WTC11 (cell line): ENCODE data around the gene FOXL2. TPM values are rescaled to one million over a fixed set of nuclear protein-coding genes. Genes with fewer than 3 reads are reported as not detected.
A peak's percentile ranks its signal among the peaks of the same experiment; 100 is the strongest.

Source experiments
- AR ChIP-seq: fragments of 250-450 bp; sonication (Bioruptor Pico); IDR thresholded peaks from 2 replicates; pipeline ENCODE4 v1.9.0; 2021; ENCODE audit warnings: mild to moderate bottlenecking
- E2F4 ChIP-seq: sonication (generic); formaldehyde crosslinking; IDR thresholded peaks from 2 replicates; pipeline ENCODE4 v1.8.1; 2022; ENCODE audit warnings: low read depth, mild to moderate bottlenecking, moderate library complexity, missing genetic modification reagents, borderline replicate concordance
- IRF2 ChIP-seq: sonication (generic); formaldehyde crosslinking; IDR thresholded peaks from 2 replicates; pipeline ENCODE4 v1.8.0; 2022; ENCODE audit warnings: low read depth, missing genetic modification reagents, borderline replicate concordance
- JAZF1 ChIP-seq: fragments of 250-450 bp; sonication (Bioruptor Pico); IDR thresholded peaks from 2 replicates; pipeline ENCODE4 v1.9.0; 2021; ENCODE audit warnings: moderate library complexity, mild to moderate bottlenecking, inconsistent platforms
- JUN ChIP-seq: sonication (generic); formaldehyde crosslinking; IDR thresholded peaks from 2 replicates; pipeline ENCODE4 v1.8.0; 2023; ENCODE audit warnings: mild to moderate bottlenecking, missing genetic modification reagents
- SMAD4 ChIP-seq: sonication (generic); formaldehyde crosslinking; IDR thresholded peaks from 2 replicates; pipeline ENCODE4 v1.8.0; 2022; ENCODE audit warnings: mild to moderate bottlenecking, missing genetic modification reagents
- SOX15 ChIP-seq: fragments of 250-450 bp; sonication (Bioruptor Pico); IDR thresholded peaks from 2 replicates; pipeline ENCODE4 v1.9.0; 2021; ENCODE audit warnings: mild to moderate bottlenecking
- USF2 ChIP-seq: sonication (generic); formaldehyde crosslinking; IDR thresholded peaks from 2 replicates; pipeline ENCODE4 v1.8.1; 2023; ENCODE audit warnings: mild to moderate bottlenecking, missing genetic modification reagents, moderate library complexity
- ZNF121 ChIP-seq: sonication (generic); formaldehyde crosslinking; IDR thresholded peaks from 2 replicates; pipeline ENCODE4 v1.8.0; 2023; ENCODE audit warnings: missing genetic modification reagents
- ZNF671 ChIP-seq: fragments of 250-450 bp; sonication (Bioruptor Pico); IDR thresholded peaks from 2 replicates; pipeline ENCODE4 v1.8.0; 2021; ENCODE audit warnings: mild to moderate bottlenecking
- total RNA-seq: library from RNA; stranded (reverse); gene quantifications from 3 replicates; pipeline ENCODE4 v1.2.3, GENCODE V29; 2021
- TF ChIP-seq, protein P1 (sequence below): sonication (generic); formaldehyde crosslinking; IDR thresholded peaks from 2 replicates; pipeline ENCODE4 v1.8.0; 2023; ENCODE audit warnings: missing genetic modification reagents
- TF ChIP-seq, protein P2 (sequence below): sonication (generic); formaldehyde crosslinking; IDR thresholded peaks from 2 replicates; pipeline ENCODE4 v1.8.1; 2022; ENCODE audit warnings: mild to moderate bottlenecking, moderate library complexity, missing genetic modification reagents
- TF ChIP-seq, protein P3 (sequence below): sonication (generic); formaldehyde crosslinking; IDR thresholded peaks from 2 replicates; pipeline ENCODE4 v1.8.1; 2023; ENCODE audit warnings: mild to moderate bottlenecking, missing genetic modification reagents, borderline replicate concordance
- TF ChIP-seq, protein P4 (sequence below): sonication (generic); formaldehyde crosslinking; IDR thresholded peaks from 2 replicates; pipeline ENCODE4 v1.8.1; 2022; ENCODE audit warnings: low read depth, missing genetic modification reagents, borderline replicate concordance
- TF ChIP-seq, protein P5 (sequence below): sonication (generic); formaldehyde crosslinking; IDR thresholded peaks from 2 replicates; pipeline ENCODE4 v1.8.0; 2022; ENCODE audit warnings: missing genetic modification reagents
- TF ChIP-seq, protein P6 (sequence below): fragments of 250-450 bp; sonication (Bioruptor Pico); IDR thresholded peaks from 2 replicates; pipeline ENCODE4 v1.8.0; 2021; ENCODE audit warnings: mild to moderate bottlenecking
- TF ChIP-seq, protein P7 (sequence below): sonication (generic); formaldehyde crosslinking; IDR thresholded peaks from 2 replicates; pipeline ENCODE4 v1.8.0; 2022; ENCODE audit warnings: mild to moderate bottlenecking, missing genetic modification reagents

Gene FOXL2
- total RNA-seq, 1 experiment from 2014 or later, result 1.4 TPM

- TF ChIP-seq, protein P1, sequence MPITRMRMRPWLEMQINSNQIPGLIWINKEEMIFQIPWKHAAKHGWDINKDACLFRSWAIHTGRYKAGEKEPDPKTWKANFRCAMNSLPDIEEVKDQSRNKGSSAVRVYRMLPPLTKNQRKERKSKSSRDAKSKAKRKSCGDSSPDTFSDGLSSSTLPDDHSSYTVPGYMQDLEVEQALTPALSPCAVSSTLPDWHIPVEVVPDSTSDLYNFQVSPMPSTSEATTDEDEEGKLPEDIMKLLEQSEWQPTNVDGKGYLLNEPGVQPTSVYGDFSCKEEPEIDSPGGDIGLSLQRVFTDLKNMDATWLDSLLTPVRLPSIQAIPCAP (CRISPR knock-in tag), result no peak
- no peak for TF ChIP-seq JUN (CRISPR knock-in tag)
- TF ChIP-seq, protein P2, sequence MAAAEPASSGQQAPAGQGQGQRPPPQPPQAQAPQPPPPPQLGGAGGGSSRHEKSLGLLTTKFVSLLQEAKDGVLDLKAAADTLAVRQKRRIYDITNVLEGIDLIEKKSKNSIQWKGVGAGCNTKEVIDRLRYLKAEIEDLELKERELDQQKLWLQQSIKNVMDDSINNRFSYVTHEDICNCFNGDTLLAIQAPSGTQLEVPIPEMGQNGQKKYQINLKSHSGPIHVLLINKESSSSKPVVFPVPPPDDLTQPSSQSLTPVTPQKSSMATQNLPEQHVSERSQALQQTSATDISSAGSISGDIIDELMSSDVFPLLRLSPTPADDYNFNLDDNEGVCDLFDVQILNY (CRISPR knock-in tag), result no peak
- no peak for TF ChIP-seq ZNF671 (CRISPR knock-in tag)
- TF ChIP-seq E2F4 (CRISPR knock-in tag), result no peak
- TF ChIP-seq, protein P3, sequence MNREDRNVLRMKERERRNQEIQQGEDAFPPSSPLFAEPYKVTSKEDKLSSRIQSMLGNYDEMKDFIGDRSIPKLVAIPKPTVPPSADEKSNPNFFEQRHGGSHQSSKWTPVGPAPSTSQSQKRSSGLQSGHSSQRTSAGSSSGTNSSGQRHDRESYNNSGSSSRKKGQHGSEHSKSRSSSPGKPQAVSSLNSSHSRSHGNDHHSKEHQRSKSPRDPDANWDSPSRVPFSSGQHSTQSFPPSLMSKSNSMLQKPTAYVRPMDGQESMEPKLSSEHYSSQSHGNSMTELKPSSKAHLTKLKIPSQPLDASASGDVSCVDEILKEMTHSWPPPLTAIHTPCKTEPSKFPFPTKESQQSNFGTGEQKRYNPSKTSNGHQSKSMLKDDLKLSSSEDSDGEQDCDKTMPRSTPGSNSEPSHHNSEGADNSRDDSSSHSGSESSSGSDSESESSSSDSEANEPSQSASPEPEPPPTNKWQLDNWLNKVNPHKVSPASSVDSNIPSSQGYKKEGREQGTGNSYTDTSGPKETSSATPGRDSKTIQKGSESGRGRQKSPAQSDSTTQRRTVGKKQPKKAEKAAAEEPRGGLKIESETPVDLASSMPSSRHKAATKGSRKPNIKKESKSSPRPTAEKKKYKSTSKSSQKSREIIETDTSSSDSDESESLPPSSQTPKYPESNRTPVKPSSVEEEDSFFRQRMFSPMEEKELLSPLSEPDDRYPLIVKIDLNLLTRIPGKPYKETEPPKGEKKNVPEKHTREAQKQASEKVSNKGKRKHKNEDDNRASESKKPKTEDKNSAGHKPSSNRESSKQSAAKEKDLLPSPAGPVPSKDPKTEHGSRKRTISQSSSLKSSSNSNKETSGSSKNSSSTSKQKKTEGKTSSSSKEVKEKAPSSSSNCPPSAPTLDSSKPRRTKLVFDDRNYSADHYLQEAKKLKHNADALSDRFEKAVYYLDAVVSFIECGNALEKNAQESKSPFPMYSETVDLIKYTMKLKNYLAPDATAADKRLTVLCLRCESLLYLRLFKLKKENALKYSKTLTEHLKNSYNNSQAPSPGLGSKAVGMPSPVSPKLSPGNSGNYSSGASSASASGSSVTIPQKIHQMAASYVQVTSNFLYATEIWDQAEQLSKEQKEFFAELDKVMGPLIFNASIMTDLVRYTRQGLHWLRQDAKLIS (CRISPR knock-in tag), result no peak
- TF ChIP-seq ZNF121, result no peak
- TF ChIP-seq AR (CRISPR knock-in tag), result no peak
- no peak for TF ChIP-seq IRF2 (CRISPR knock-in tag)
- no peak for TF ChIP-seq SOX15 (CRISPR knock-in tag)
- TF ChIP-seq, protein P4, sequence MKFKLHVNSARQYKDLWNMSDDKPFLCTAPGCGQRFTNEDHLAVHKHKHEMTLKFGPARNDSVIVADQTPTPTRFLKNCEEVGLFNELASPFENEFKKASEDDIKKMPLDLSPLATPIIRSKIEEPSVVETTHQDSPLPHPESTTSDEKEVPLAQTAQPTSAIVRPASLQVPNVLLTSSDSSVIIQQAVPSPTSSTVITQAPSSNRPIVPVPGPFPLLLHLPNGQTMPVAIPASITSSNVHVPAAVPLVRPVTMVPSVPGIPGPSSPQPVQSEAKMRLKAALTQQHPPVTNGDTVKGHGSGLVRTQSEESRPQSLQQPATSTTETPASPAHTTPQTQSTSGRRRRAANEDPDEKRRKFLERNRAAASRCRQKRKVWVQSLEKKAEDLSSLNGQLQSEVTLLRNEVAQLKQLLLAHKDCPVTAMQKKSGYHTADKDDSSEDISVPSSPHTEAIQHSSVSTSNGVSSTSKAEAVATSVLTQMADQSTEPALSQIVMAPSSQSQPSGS (CRISPR knock-in tag), result no peak
- TF ChIP-seq, protein P5, sequence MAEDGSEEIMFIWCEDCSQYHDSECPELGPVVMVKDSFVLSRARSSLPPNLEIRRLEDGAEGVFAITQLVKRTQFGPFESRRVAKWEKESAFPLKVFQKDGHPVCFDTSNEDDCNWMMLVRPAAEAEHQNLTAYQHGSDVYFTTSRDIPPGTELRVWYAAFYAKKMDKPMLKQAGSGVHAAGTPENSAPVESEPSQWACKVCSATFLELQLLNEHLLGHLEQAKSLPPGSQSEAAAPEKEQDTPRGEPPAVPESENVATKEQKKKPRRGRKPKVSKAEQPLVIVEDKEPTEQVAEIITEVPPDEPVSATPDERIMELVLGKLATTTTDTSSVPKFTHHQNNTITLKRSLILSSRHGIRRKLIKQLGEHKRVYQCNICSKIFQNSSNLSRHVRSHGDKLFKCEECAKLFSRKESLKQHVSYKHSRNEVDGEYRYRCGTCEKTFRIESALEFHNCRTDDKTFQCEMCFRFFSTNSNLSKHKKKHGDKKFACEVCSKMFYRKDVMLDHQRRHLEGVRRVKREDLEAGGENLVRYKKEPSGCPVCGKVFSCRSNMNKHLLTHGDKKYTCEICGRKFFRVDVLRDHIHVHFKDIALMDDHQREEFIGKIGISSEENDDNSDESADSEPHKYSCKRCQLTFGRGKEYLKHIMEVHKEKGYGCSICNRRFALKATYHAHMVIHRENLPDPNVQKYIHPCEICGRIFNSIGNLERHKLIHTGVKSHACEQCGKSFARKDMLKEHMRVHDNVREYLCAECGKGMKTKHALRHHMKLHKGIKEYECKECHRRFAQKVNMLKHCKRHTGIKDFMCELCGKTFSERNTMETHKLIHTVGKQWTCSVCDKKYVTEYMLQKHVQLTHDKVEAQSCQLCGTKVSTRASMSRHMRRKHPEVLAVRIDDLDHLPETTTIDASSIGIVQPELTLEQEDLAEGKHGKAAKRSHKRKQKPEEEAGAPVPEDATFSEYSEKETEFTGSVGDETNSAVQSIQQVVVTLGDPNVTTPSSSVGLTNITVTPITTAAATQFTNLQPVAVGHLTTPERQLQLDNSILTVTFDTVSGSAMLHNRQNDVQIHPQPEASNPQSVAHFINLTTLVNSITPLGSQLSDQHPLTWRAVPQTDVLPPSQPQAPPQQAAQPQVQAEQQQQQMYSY, result peak; percentile 56
- TF ChIP-seq JAZF1 (CRISPR knock-in tag), result no peak
- no peak for TF ChIP-seq USF2 (CRISPR knock-in tag)
- TF ChIP-seq, protein P6, sequence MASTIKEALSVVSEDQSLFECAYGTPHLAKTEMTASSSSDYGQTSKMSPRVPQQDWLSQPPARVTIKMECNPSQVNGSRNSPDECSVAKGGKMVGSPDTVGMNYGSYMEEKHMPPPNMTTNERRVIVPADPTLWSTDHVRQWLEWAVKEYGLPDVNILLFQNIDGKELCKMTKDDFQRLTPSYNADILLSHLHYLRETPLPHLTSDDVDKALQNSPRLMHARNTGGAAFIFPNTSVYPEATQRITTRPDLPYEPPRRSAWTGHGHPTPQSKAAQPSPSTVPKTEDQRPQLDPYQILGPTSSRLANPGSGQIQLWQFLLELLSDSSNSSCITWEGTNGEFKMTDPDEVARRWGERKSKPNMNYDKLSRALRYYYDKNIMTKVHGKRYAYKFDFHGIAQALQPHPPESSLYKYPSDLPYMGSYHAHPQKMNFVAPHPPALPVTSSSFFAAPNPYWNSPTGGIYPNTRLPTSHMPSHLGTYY (CRISPR knock-in tag), result no peak
- 0 out of 2 replicates have a peak, but pooled peaks have one; percentile 21 for TF ChIP-seq SMAD4 (CRISPR knock-in tag)
- TF ChIP-seq, protein P7, sequence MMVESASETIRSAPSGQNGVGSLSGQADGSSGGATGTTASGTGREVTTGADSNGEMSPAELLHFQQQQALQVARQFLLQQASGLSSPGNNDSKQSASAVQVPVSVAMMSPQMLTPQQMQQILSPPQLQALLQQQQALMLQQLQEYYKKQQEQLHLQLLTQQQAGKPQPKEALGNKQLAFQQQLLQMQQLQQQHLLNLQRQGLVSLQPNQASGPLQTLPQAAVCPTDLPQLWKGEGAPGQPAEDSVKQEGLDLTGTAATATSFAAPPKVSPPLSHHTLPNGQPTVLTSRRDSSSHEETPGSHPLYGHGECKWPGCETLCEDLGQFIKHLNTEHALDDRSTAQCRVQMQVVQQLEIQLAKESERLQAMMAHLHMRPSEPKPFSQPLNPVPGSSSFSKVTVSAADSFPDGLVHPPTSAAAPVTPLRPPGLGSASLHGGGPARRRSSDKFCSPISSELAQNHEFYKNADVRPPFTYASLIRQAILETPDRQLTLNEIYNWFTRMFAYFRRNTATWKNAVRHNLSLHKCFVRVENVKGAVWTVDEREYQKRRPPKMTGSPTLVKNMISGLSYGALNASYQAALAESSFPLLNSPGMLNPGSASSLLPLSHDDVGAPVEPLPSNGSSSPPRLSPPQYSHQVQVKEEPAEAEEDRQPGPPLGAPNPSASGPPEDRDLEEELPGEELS (CRISPR knock-in tag), result no peak
Measured at GRCh38 chr3:138938056-138938876, 8.7 kb downstream of the FOXL2 start (continued).
